Parathyroid adenoma (tissue), 2 donors: ENCODE measurements around the gene IQGAP3.

Experiments
- H2AFZ ChIP-seq: fragments of 300-600 bp; sonication (generic); one replicate; pipeline ENCODE4 v1.7.0; 2017; ENCODE audit warnings: antibody characterized with exemption, mild to moderate bottlenecking
- H3K27ac ChIP-seq: fragments of 300-600 bp; sonication (generic); one replicate; pipeline ENCODE4 v1.7.0; 2017
- H3K27me3 ChIP-seq: fragments of 300-600 bp; sonication (generic); one replicate; pipeline ENCODE4 v1.7.0; 2017; ENCODE audit warnings: low read length; ENCODE audit not compliant: control insufficient read depth, insufficient read depth
- H3K36me3 ChIP-seq: fragments of 300-600 bp; sonication (generic); one replicate; pipeline ENCODE4 v1.7.0; 2017; ENCODE audit warnings: low read length; ENCODE audit not compliant: control insufficient read depth, insufficient read depth
- H3K4me1 ChIP-seq: fragments of 300-600 bp; sonication (generic); one replicate; pipeline ENCODE4 v1.7.0; 2017; ENCODE audit warnings: control low read depth
- H3K4me2 ChIP-seq: fragments of 300-600 bp; sonication (generic); one replicate; pipeline ENCODE4 v1.7.0; 2017; ENCODE audit warnings: low read length
- H3K4me3 ChIP-seq: fragments of 300-600 bp; sonication (generic); one replicate; pipeline ENCODE4 v1.7.0; 2017; ENCODE audit warnings: low read depth, low read length
- H3K79me2 ChIP-seq: fragments of 300-600 bp; sonication (generic); one replicate; pipeline ENCODE4 v1.7.0; 2017; ENCODE audit warnings: control low read depth
- H3K9ac ChIP-seq: fragments of 300-600 bp; sonication (generic); one replicate; pipeline ENCODE4 v1.7.0; 2017; ENCODE audit warnings: mild to moderate bottlenecking
- H3K9me3 ChIP-seq: fragments of 300-600 bp; sonication (generic); one replicate; pipeline ENCODE4 v1.7.0; 2017; ENCODE audit warnings: low read length; ENCODE audit not compliant: control insufficient read depth
- TF ChIP-seq, protein P1 (sequence below): fragments of 300-600 bp; sonication (generic); IDR thresholded peaks from one replicate; pipeline ENCODE4 v1.7.0; 2017; ENCODE audit warnings: antibody characterized with exemption, mild to moderate bottlenecking
- donor health status: primary hyperparathyroidism.

IQGAP3 gene

GRCh38 chr1:156508205-156508954 lies 64.0 kb downstream of the IQGAP3 start:
- Histone ChIP-seq H3K79me2 (no peaks in the 10 kb centered on the region), H3K27me3 (no peaks in the 10 kb centered on the region), H3K36me3 (no peaks in the 10 kb centered on the region), H3K9me3 (no peaks in the 10 kb centered on the region), H3K9ac (no peak overlapping the region), H2AFZ (peak overlapping the region; percentile 42), H3K4me1 (peaks cover 15% of the 10 kb centered on the region), H3K4me2 (no peak overlapping the region), H3K4me3 (no peak overlapping the region), H3K27ac (peak overlapping the region; percentile 42)
- TF ChIP-seq, protein P1, sequence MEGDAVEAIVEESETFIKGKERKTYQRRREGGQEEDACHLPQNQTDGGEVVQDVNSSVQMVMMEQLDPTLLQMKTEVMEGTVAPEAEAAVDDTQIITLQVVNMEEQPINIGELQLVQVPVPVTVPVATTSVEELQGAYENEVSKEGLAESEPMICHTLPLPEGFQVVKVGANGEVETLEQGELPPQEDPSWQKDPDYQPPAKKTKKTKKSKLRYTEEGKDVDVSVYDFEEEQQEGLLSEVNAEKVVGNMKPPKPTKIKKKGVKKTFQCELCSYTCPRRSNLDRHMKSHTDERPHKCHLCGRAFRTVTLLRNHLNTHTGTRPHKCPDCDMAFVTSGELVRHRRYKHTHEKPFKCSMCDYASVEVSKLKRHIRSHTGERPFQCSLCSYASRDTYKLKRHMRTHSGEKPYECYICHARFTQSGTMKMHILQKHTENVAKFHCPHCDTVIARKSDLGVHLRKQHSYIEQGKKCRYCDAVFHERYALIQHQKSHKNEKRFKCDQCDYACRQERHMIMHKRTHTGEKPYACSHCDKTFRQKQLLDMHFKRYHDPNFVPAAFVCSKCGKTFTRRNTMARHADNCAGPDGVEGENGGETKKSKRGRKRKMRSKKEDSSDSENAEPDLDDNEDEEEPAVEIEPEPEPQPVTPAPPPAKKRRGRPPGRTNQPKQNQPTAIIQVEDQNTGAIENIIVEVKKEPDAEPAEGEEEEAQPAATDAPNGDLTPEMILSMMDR, result no peak

GRCh38 chr1:156506450-156506849 lies 65.9 kb downstream of the IQGAP3 start:
- no peak overlapping the region for H3K4me2 ChIP-seq
- H3K27me3 ChIP-seq, result no peaks in the 10 kb centered on the region
- no peak overlapping the region for H3K4me3 ChIP-seq
- no peaks in the 10 kb centered on the region for H3K36me3 ChIP-seq
- no peaks in the 10 kb centered on the region for H3K79me2 ChIP-seq
- TF ChIP-seq, protein P1, result no peak
- no peak overlapping the region for H3K9ac ChIP-seq
- no peak overlapping the region for H2AFZ ChIP-seq
- H3K27ac ChIP-seq, result no peak overlapping the region
- H3K9me3 ChIP-seq, result no peaks in the 10 kb centered on the region
- peaks cover 31% of the 10 kb centered on the region for H3K4me1 ChIP-seq

- Histone ChIP-seq H2AFZ (peak overlapping the region; percentile 82), H3K36me3 (no peaks in the 10 kb centered on the region), H3K4me3 (no peak overlapping the region), H3K27ac (peak overlapping the region; percentile 100), H3K27me3 (no peaks in the 10 kb centered on the region), H3K4me2 (peak overlapping the region; percentile 74), H3K9ac (no peak overlapping the region), H3K4me1 (peaks cover 32% of the 10 kb centered on the region), H3K79me2 (no peaks in the 10 kb centered on the region), H3K9me3 (no peaks in the 10 kb centered on the region)
- TF ChIP-seq, protein P1, result no peak
Measured at GRCh38 chr1:156505679-156506298, 66.6 kb downstream of the IQGAP3 start.

- TF ChIP-seq, protein P1, result no peak
- H3K27me3 ChIP-seq, result no peaks in the 10 kb centered on the region
- H2AFZ ChIP-seq, result peak overlapping the region; percentile 82
- peak overlapping the region; percentile 100 for H3K27ac ChIP-seq
- H3K9ac ChIP-seq, result no peak overlapping the region
- peak overlapping the region; percentile 74 for H3K4me2 ChIP-seq
- peak overlapping the region; percentile 50 for H3K4me3 ChIP-seq
- H3K79me2 ChIP-seq, result peaks cover 3% of the 10 kb centered on the region
- no peaks in the 10 kb centered on the region for H3K9me3 ChIP-seq
- no peaks in the 10 kb centered on the region for H3K36me3 ChIP-seq
- H3K4me1 ChIP-seq, result peaks cover 32% of the 10 kb centered on the region
Measured at GRCh38 chr1:156504821-156505678, 67.3 kb downstream of the IQGAP3 start.
